ENCODE data around the gene NPHP1. TPM values are rescaled to one million over a fixed set of nuclear protein-coding genes. Genes with fewer than 3 reads are reported as not detected.

NPHP1 gene
- total and polyA plus RNA-seq, 2 donors (not counting 3 experiments of a cell fraction or from before 2014, with no cell fraction given): 2.3 to 5.9 TPM

DNA sequence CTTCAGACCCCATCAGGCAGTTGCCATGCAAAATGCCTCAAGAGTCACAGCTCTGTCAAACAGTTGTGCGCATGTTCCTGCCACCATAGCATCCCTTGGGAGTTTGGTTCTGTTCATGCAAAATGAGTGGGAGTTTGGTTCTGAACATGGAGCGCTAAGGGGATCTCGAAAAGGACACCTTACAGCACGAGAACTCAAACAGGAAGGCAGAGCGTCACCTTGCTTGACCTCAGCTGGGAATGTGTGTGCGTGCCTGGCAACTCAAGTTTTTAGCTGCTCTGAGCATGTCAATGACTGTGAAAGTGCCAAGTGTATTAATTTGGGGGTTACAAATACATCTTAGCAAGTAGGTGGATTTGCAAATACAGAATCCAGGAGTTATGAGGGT is 105.8 kb downstream of the NPHP1 start:
- Histone ChIP-seq H4K20me1 (replicated peaks; ENCODE audit: control insufficient read depth, extremely low read depth, insufficient read depth, low read length) (no peaks in the 10 kb centered on the region), H3K9ac (replicated peaks; ENCODE audit: extremely low read depth, insufficient read depth, low read length) (no peak overlapping the region), H3K4me2 (ENCODE audit: insufficient read depth, low read length) (no peak overlapping the region), H3K27ac (ENCODE audit: insufficient read depth, low read depth, low read length) (no peak overlapping the region), H3K4me3 (replicated peaks in 1 of 3; ENCODE audit: insufficient read depth in 1 of 3, low read depth in 1 of 3, low read length in 3 of 3) (no peak overlapping the region), H2AFZ (ENCODE audit: low read depth, low read length) (no peak overlapping the region), H3K9me1 (replicated peaks; ENCODE audit: control insufficient read depth, extremely low read depth, insufficient read depth, low read length) (no peaks in the 10 kb centered on the region), H3K79me2 (ENCODE audit: control insufficient read depth, insufficient read depth, low read length) (peaks cover 12% of the 10 kb centered on the region), H3K27me3 (ENCODE audit: control insufficient read depth in 2 of 2, insufficient read depth in 2 of 2, low read length in 2 of 2) (no peaks in the 10 kb centered on the region), H3K4me1 (ENCODE audit: control insufficient read depth, extremely low read depth, insufficient read depth, low read length) (peaks cover 49% of the 10 kb centered on the region), H3K9me3 (replicated peaks; ENCODE audit: control insufficient read depth, insufficient read depth, low read length) (no peaks in the 10 kb centered on the region), H3K36me3 (ENCODE audit: control insufficient read depth in 2 of 2, extremely low read depth in 1 of 2, insufficient read depth in 2 of 2, low read length in 2 of 2) (no peaks in the 10 kb centered on the region)
- BruUV-seq (replicated peaks): no TSS peak
- FAIRE-seq (peak; percentile 31), DNase-seq (ENCODE audit: low read depth, low spot score) (peak; percentile 58)
- intact Hi-C loops (cut with micrococcal nuclease): no loop called here
- dilution Hi-C loops (cut with MboI; ENCODE audit: extremely low pct_ligation_motif_present, low sequenced_read_pairs): no loop called here
- TF ChIP-seq, protein P1, sequence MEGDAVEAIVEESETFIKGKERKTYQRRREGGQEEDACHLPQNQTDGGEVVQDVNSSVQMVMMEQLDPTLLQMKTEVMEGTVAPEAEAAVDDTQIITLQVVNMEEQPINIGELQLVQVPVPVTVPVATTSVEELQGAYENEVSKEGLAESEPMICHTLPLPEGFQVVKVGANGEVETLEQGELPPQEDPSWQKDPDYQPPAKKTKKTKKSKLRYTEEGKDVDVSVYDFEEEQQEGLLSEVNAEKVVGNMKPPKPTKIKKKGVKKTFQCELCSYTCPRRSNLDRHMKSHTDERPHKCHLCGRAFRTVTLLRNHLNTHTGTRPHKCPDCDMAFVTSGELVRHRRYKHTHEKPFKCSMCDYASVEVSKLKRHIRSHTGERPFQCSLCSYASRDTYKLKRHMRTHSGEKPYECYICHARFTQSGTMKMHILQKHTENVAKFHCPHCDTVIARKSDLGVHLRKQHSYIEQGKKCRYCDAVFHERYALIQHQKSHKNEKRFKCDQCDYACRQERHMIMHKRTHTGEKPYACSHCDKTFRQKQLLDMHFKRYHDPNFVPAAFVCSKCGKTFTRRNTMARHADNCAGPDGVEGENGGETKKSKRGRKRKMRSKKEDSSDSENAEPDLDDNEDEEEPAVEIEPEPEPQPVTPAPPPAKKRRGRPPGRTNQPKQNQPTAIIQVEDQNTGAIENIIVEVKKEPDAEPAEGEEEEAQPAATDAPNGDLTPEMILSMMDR (IDR thresholded peaks at IDR 0.05; ENCODE audit: extremely low read depth in 1 of 2, insufficient read depth in 1 of 2, low read depth in 1 of 2, low read length in 2 of 2): no peak
- TF ChIP-seq FOS (IDR thresholded peaks at IDR 0.05; ENCODE audit: borderline replicate concordance, insufficient read depth, low read length): no peak
- ChIA-PET POLR2A (no interaction called here), CTCF (interaction anchor here (1.5 kb wide), 1 partner anchor 17 kb away, joined by 11 read pairs; the partner anchor contains the start of gene MALL)

DNA sequence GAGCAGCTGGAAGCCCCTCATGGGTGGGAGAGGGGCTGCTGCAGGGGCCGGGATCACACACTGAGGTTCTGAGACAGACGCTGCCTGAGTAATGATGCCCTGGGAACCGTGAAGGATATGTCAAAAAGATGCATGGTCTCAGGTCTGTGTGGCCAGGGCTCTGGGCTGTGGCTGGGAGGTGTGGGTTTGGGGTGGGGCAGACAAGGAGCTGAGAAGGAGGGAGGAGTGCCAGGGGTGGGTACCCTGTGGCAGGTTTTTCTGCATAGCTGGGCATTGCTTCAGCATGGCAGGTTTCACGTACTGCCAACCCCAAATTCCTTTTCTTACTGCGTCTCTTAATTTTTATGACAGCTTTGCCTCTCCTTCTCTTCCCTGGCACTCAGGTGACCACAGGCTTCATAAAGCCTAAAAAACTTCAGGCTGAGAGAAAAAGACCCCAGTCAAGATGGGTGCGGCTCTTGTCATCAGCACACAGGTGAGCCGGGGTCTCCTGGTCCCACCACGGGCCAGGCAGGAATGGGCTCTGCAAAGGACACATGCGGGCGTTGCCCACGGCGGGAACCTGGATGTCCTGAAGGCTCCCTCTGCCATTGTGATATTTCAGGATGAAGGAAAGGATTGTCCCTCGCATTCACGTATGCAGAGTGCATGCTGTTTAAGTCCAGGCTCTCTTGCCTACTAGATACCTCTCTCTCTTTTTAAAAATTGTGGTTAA is 107.2 kb downstream of the NPHP1 start:
- TF ChIP-seq POLR2AphosphoS5 (IDR thresholded peaks at IDR 0.05; ENCODE audit: insufficient read depth, low read depth, low read length): no peak
- TF ChIP-seq, protein P2, sequence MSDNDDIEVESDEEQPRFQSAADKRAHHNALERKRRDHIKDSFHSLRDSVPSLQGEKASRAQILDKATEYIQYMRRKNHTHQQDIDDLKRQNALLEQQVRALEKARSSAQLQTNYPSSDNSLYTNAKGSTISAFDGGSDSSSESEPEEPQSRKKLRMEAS (IDR thresholded peaks at IDR 0.05; ENCODE audit: insufficient read depth, insufficient read length): no peak
- no peak for TF ChIP-seq FOS (IDR thresholded peaks at IDR 0.05; ENCODE audit: borderline replicate concordance, insufficient read depth, low read length)
- no peak for TF ChIP-seq MYC (IDR thresholded peaks at IDR 0.05; ENCODE audit: low read depth, low read length)
- no peak for TF ChIP-seq JUN (IDR thresholded peaks at IDR 0.05; ENCODE audit: borderline replicate concordance, insufficient read depth, insufficient read length, low read depth)
- no peak for TF ChIP-seq EZH2 (IDR thresholded peaks at IDR 0.05; ENCODE audit: borderline replicate concordance, low read depth, low read length, severe bottlenecking)
- TF ChIP-seq, protein P1 (IDR thresholded peaks at IDR 0.05; ENCODE audit: extremely low read depth in 1 of 2, insufficient read depth in 1 of 2, low read depth in 1 of 2, low read length in 2 of 2): no peak
- no peak for TF ChIP-seq GATA2 (IDR thresholded peaks at IDR 0.05; ENCODE audit: insufficient read depth, insufficient read length, low read depth, low read length)
- no peak for TF ChIP-seq POLR2A (IDR thresholded peaks at IDR 0.05; ENCODE audit: low read depth, low read length)
- dilution Hi-C loops (cut with MboI; ENCODE audit: extremely low pct_ligation_motif_present, low sequenced_read_pairs) (no loop called here), intact Hi-C loops (cut with micrococcal nuclease) (no loop called here)
- H3K9ac ChIP-seq (replicated peaks; ENCODE audit: extremely low read depth, insufficient read depth, low read length): no peak overlapping the region
- no peak overlapping the region for H3K4me3 ChIP-seq (replicated peaks in 1 of 3; ENCODE audit: insufficient read depth in 1 of 3, low read depth in 1 of 3, low read length in 3 of 3)
- DNase-seq (ENCODE audit: low read depth, low spot score) (no peak), FAIRE-seq (no peak)
- ChIA-PET CTCF (no interaction called here), POLR2A (no interaction called here)
- no peaks in the 10 kb centered on the region for H3K9me1 ChIP-seq (replicated peaks; ENCODE audit: control insufficient read depth, extremely low read depth, insufficient read depth, low read length)
- H4K20me1 ChIP-seq (replicated peaks; ENCODE audit: control insufficient read depth, extremely low read depth, insufficient read depth, low read length): no peaks in the 10 kb centered on the region
- H2AFZ ChIP-seq (ENCODE audit: low read depth, low read length): no peak overlapping the region
- H3K4me2 ChIP-seq (ENCODE audit: insufficient read depth, low read length): no peak overlapping the region
- no peaks in the 10 kb centered on the region for H3K27me3 ChIP-seq (ENCODE audit: control insufficient read depth in 2 of 2, insufficient read depth in 2 of 2, low read length in 2 of 2)
- no peaks in the 10 kb centered on the region for H3K9me3 ChIP-seq (replicated peaks; ENCODE audit: control insufficient read depth, insufficient read depth, low read length)
- H3K27ac ChIP-seq (ENCODE audit: insufficient read depth, low read depth, low read length): no peak overlapping the region
- H3K36me3 ChIP-seq (ENCODE audit: control insufficient read depth in 2 of 2, extremely low read depth in 1 of 2, insufficient read depth in 2 of 2, low read length in 2 of 2): no peaks in the 10 kb centered on the region
- peaks cover 4% of the 10 kb centered on the region for H3K79me2 ChIP-seq (ENCODE audit: control insufficient read depth, insufficient read depth, low read length)
- H3K4me1 ChIP-seq (ENCODE audit: control insufficient read depth, extremely low read depth, insufficient read depth, low read length): peaks cover 37% of the 10 kb centered on the region
- no TSS peak for BruUV-seq (replicated peaks)
